ENCODE data around the gene SLC10A1.

Gene SLC10A1

DNA sequence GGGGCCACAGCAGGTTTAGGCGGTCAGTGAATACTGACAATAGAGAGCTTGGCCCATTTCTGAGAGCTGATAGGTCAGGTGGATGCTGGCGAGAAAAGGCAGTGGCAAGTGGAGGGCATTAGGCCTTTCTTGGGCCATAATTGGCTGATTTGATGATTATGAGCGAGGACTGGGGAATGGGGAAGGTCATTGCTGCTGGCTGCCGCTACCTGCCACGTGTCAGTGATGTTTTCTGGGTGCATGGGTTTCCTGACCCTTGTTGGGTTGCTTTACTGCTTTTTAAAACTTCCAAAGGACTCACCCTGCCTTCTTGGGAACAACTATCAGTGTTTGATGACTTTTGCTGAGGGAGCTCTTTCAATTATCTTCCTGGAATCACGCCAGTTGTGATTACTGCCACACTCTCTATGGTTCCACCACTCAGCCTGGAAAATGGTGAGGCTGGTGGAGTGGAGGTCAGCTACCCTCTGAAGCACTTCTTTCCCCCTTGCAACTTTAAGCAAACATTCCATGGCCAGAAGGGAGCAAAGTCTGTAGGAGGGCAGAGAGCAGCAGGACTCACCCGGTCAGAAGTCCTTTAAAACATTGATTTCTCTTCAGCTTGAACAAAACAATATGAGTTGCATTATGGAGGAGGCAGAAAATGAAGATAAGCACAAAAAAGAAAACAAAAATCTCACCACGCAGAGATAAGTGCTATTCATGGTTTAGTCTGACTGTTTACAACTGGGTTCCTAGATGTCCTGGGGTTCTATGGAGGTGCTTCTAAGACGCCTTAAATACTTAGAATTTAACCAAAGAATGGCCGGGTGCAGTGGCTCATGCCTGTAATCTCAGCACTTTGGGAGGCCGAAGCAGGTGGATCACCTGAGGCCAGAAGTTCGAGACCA is 12.1 kb upstream of the SLC10A1 start:
- no peak for DNase-seq

DNA sequence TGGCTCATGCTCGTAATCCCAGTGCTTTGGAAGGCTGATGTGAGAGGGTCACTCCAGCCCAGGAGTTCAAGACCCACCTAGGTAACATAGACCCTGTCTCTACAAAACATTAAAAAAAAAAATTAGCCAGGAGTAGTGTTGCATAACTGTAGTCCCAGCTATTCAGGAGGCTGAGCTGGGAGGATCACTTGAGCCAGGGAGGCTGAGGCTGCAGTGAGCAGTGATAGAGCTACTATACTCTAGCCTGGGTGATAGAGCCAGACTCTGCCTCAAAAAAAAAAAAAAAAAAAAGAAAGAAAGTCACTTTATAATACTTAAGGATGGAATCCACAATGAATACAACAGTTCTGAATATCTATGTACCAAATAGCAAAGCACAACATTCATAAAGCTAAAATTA is 10.2 kb upstream of the SLC10A1 start:
- DNase-seq, result no peak

DNA sequence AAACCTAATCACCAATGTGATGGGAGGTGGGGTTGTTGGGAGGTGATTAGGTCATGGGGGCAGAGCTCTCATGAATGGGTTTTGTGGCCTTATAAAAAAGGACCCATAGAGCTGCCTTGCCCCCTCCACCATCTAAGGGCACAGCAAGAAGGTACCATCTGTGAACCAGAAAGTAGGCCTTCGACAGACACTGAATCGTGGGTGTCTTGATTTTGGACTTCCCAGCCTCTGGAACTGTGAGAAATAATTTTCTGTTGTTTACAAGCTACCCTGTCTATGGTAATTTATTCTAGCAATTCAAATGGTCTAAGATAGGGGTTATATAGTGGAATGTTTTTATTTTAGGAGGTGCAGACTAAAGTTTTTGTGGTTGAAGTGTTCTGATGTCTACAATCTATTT is 7.9 kb upstream of the SLC10A1 start:
- no peak for DNase-seq

DNA sequence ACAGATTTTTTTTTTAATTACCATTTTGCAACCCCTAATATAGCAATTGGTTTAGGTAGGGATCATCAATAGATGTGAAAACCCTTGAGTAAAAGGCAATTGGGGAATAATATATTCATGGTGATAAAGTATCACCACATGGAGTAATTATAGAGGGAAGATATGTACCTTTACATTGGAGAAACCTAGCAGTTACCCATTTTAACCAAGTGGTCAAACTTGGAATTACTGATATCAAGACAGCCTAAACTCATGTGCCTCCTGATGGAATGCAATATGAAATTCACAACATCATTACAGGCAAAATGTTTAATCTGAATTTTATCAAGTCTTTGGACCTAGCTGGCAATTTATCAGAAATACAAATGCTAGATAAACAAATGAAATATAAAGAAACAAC is 6.7 kb upstream of the SLC10A1 start:
- no peak for DNase-seq

DNA sequence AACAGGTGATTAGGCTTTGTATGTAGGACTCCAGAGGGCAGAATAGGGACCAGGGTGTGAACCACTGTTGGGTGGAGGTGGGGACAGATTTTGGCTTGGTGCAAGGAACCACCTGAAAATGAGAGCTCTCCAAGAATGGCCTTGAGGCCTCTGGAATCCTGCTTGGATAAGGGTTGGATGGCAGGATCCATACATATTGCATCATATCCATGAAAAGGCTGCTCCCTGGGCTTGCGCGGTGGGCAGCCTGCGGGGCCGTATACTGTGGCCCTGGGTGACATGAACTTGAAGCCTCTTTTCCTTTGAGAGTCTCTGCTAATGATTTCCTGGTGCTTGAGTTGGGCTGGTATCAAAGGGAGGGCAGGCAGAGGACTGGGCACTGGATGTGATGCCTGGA is 1.3 kb upstream of the SLC10A1 start:
- no peak for DNase-seq

DNA sequence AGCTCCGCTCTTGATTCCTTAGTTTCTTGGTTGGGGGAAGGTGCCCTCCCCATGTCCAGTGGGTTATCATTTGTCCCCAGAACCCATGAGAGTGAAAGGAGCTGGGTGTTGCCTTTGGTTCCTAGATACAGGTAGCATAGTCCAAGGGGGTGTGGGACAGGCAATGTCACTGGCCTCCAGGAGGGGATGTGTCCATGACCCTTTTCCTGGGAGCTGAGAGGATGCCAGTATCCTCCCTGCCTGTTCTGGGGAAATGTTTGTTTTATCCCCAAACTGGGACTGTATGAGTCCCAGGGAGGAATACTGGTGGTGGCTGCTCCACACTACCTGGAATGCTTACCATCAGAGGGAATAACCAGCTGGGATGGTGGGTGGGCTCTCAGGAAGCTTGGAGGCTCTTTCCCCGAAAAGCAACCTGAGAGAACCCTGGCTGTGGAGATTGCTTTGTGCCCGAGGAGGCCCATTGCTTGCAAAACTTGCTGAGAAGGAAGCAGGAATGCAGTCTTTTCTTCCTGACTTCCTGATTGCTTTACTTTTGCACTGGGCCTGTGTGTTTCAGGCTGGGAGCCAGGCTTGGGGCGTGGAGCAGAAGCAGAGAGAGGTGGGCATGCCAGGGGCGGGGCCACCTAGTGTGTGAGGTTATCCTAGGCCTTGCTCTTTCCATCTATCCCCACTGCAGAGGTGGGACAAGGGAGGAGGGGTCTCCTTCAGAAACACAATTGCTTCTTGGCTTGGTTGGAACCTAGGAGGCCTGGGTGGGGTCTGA is 715 bp upstream of the SLC10A1 start:
- no peak for DNase-seq

DNA sequence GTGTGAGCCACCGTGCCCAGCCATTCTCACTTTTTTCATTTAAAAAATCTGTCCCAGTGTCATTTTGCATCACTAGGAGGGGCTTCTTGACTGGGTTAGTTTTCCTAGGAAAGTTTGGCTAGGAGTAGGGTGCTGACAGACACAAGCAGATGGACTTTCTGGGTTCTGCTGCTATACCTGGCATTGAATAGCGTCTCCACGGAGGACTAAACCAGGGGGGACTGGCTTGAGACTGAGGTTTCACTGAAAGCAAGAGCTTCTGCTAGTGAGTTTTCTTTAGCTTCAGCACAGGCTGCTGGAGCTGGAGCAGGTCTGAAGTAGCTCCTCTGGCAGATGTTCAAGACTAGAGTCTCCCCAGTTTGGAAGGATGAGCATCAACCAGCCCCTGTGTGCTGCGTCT is 1.4 kb downstream of the SLC10A1 start:
- no peak for DNase-seq

DNA sequence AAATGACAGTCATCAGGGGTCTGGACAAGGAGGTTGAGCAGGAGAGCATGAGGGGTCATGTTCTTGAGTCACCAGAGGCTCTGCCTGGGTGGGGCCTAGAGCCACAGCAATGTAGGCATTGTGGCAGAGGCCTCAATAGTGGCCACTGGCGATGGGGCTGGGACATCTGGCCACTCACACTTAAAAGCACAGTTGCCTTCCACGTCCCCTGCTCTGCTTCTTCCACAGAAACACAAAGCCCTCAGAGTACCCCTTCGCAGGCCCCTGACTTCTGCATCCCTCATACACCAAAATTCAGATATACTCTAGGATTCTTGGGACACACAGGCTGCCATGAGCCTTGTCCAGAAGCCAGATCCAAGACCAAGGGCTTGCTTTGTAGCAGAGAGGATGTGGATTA is 2.2 kb downstream of the SLC10A1 start:
- DNase-seq, result no peak

DNA sequence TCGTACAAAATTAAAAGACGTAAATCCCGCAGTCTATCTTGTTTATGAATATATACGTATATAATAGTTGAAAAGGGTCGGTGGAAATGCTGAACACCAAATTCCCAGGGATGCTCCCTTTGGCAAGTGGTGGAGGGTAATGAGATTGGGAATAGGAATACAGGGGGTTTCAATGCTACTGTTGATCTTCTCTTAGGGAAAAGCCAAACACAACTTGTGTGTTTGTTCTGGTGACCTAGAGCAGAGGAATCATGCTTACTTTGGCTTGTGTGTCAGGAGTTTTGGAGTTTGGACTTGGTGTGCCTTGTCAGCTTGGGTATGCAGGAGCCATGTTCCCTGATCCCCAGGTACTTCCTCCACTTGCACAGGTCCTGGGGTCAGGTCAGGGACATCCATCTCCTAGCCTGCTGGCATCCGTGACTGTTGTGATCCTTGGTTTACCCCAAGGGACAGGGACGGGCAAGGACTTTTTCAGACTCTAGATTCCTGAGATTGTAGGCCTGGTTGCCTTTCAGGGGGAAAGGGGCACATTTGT is 4.1 kb downstream of the SLC10A1 start:
- DNase-seq, result no peak

DNA sequence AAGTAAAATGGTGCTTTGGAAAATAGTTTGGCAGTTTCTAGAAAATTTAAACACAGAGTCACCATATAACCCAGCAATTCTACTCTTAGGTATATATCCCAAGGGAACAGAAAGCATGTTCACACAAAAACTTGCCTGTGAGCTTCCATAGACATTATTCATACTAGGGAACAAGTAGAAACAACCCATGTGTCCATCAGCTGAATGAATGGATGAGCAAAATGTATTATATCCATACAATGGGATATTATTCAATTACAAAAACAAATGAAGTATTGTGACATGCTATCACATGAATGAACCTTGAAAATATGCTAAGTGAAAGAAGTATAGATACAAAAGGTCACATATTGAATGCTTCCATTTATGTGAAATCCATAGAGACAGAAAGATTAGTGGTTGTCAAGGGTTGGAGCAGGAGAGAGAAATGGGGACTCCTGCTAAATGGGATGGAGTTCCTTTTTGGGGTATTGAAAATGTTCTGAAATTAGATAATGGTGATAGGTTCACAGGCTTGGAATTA is 7.9 kb downstream of the SLC10A1 start:
- no peak for DNase-seq

DNA sequence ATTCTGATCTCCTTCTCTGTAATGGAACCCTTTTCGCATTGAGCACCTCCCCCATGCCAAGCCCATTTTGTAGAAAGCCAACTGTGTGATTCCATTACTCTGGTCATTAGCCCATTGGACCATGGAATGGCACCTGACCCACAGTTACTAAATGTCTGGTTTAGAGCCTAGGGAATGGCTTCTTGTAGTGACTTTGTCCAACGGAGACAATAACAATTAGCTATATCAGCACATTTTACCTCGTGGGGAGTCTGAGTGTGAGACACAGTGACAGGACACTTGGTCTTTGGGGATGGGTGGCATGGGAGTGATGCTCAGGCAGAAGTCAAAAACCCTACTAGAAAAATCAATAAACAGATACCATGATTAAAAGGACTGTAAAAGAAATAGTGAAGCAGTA is 10.4 kb downstream of the SLC10A1 start:
- no peak for DNase-seq

DNA sequence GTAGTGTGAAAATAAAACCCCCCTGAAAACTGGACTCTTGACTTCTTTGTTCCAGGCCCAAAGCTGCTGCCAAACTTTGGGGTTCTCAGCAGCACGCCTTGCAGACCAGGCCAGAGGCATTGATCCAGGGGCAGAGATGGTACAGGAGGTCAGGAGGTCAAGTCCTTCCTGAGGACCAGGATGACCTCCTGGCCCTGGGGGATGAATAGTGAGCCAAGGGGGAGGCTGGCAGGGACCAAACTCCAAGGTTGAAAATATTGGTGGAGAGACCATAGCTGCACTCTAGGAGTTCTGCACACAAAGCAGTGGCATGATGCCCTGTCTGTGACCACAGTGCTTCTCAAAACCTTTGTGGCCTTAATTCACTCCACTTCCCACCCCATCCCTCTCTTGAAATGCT is 12.1 kb downstream of the SLC10A1 start:
- no peak for DNase-seq

DNA sequence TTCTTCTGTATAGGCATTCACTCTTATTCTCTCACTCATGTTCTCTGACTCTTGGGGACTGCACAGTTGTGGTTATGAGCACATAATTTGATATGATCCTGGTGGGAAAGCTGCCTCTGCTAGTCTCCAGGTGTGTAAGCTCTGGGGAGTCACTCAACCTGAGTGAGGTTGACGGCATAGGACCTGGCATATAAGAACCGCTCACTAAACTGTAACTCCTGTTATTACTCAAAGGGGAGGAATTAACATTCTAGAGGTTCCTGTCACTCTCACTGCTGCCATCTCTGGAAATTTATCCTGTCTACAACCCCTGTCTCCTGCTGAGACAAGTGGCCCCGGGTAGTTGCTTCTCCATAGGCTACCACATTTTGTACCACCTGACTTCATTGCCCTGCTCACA is 16.1 kb downstream of the SLC10A1 start:
- no peak for DNase-seq

DNA sequence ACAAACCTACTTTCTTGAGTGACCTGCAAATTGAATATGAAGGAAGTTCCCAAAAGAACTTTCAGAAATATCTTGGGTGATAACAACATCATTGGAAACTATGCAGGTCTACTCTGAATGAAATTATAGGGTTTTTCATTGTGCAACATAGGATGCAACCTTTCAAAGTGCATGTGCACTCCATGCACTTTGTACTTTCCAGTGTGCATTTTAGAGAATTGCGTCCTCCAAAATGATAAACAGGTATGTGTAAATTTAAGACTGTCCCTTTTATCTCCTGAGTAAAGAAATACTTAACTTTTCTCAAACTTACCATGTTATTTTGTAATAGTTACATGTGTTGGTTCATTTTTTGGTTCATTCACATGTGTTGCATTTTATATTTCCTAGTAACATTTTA is 16.9 kb downstream of the SLC10A1 start:
- DNase-seq, result no peak

DNA sequence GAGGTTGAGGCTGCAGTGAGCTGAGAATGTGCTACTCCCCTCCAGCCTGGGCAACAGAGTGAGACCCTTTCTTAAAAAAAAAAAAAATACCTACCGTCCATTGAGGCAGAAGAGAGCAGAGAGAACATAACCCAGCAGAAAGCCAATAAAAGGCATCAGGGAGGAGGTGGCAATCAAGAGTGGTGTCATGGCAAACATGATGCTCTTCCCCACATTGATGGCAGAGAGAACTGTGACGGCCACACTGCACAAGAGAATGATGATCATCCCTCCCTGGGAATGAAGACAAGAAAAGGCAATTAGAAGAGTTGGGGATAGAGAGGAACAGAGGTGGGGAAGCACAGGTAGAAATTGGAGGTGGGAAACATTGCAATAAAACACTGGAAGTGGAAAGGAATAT is 18.0 kb downstream of the SLC10A1 start:
- no peak for DNase-seq

DNA sequence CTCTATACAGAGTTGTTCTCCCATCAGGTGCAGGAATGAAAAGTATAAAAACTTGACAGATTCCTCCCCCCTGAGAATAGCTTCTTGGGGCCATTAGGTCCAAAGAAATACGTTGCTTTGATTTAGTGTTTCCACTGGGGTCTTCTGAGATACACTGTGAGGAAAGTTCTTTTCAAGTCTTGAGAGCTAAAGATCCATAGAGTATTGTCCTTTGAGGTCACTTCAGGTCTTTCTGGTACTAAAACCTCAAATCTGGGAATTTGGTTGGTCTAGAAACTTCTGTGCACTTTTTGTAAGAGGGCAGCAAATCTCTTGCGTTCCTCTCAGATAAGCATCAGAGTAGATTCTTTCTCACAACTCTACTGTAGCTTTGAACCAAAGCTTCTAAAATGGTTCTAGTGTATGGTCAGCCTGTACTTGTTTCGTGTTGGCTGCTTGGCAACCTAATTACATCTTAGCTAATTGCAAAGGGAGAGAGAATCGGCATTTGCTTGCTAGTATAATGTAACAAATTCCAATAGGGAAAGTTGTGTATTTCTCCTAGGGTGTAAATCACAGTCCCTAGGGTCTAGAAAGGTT is 20.1 kb downstream of the SLC10A1 start:
- DNase-seq, result no peak

DNA sequence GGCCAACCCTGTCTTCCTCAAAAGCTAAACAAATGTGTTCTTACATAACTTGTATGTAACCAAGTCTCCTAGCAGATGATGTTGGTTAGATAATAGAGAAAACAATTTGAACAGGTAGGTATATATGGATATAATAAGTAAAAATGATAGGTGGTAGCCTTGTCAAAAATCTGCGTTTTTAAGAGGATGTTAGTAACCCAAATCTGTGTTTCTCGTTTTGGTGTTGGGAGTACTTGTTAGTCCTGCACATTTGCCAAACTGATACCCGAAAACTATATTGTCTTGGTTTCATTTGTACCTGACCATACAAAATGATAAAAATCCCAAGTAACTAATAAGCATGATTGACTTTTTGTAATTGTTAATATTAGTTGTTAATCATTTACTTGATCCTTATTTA is 22.0 kb downstream of the SLC10A1 start:
- DNase-seq, result no peak

DNA sequence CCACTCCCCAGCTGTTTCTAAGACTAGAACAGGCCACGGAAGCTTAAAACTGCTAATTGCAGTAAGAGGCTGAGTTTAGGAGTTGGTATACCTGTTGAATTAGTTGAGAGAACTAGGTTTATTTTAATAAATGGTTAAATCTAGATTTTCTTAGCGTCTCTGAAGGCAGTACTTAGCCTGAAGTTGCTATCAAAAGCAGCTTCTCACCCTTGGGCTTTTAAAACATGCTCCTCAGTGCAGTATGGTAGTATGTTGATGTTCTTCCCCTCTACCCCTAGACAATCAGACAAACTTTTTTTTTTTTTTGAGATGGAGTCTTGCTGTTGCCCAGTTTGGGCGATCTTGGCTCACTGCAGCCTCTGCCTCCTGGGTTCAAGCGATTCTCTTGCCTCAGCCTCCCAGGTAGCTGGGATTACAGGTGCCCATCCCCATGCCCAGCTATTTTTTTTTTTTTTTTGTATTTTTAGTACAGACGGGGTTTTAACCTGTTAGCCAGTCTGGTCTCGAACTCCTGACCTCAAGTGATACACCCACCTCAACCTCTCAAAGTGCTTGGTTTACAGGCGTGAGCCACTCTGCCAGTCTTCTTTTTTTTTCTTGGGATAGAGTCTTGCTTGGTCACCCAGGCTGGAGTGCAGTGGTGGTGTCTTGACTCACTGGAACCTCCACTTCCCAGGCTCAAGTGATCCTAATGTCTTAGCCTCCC is 23.3 kb downstream of the SLC10A1 start:
- DNase-seq, result no peak

DNA sequence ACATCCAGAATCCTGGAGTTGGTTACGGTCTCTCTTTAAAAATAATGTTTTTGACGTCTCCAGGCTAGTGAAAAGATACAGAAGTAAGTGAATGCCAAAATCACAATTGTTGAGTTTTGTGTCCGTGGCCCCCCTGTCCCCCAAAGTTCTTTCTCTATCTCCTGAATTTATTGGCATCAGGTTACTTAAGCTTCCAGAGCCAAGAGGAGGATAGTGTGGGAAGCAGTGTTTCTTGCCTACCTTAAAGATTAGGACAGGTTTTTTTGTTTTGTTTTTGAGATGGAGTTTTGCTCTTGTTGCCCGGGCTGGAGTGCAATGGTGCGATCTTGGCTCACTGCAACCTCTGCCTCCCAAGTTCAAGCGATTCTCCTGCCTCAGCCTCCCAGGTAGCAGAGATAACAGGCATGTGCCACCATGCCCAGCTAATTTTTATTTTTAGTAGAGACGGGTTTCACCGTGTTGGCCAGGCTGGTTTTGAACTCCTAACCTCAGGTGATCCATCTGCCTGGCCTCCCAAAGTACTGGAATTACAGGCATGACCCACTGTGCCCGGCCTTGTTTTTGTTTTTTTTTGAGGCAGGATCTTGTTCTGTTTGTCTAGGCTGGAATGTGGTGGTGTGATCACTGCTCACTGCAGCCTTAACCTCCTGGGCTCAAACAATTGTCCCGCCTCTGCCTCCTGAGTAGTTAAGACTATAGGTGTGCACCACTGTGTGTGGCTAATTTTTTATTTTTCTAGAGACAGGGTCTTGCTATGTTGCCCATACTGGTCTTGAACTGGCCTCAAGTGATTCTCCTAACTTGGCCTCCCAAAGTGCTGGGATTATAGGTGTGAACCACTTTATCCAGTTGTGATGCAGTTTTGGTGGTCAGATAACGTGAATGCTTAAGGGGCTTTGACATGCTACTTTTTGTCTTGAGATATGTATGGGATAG is 24.7 kb downstream of the SLC10A1 start:
- DNase-seq, result no peak

DNA sequence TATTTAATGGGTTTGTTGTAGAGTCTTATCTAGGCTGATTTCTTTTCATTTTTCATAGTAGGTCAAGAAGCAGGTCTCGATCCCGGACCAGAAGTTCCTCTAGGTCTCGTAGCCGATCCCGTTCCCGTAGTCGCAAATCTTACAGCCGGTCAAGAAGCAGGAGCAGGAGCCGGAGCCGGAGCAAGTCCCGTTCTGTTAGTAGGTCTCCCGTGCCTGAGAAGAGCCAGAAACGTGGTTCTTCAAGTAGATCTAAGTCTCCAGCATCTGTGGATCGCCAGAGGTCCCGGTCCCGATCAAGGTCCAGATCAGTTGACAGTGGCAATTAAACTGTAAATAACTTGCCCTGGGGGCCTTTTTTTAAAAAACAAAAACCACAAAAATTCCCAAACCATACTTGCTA is 25.9 kb downstream of the SLC10A1 start:
- no peak for DNase-seq

DNA sequence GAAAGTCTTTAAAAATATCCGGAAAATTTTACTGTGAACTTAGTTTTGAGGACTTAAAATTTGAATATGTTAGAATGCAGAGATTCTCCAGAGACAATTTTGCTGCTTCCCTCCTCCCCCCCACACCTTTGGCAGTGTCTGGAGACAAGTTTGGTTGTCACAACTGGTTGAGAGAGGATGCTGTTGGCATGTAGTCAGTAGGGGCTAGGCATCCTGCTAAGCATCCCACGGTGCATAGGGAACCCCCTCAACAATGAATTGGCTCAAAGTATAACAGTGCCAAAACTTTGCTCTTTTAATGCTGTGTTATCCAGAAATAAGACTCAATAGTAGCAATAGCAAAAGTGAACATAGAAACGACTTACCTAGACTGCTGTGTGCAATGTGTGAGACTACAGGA is 26.5 kb downstream of the SLC10A1 start:
- no peak for DNase-seq

DNA sequence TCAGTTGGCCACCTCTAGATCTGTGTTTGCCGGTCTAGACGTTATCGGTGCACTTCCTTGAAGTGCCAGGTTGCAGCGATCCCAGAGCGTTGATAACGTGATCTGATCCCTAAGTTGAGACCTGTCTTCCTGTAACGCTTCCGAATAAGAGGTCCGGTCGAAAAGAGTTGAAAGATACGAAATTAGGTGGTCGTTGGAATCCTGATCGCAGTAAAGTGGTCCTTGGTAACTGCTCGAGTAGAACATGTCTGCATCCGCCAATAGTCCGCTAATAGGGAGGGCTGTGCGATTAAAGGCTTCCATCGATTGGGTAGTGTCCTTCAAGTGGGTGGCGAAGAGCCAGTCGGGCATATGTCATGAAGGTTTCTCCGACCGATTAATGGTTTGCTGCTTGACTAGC is 27.4 kb downstream of the SLC10A1 start:
- no peak for DNase-seq

Data from stimulated activated CD4-positive, alpha-beta T cell treated with anti-CD3 and anti-CD28 coated beads, Interleukin-15, amount 100 ng/mL, for 24 hours (primary cell).